WTC11 (cell line): ENCODE measurements around the gene SDHAF2. TPM values are rescaled to one million over a fixed set of nuclear protein-coding genes. Genes with fewer than 3 reads are reported as not detected.

Experiments used
- ELF4 ChIP-seq: sonication (generic); formaldehyde crosslinking; IDR thresholded peaks from 2 replicates; pipeline ENCODE4 v1.8.1; 2022; ENCODE audit warnings: low read depth, mild to moderate bottlenecking, moderate library complexity, missing genetic modification reagents
- ESRRA ChIP-seq: sonication (generic); formaldehyde crosslinking; IDR thresholded peaks from 2 replicates; pipeline ENCODE4 v1.8.1; 2022; ENCODE audit warnings: mild to moderate bottlenecking, missing genetic modification reagents, borderline replicate concordance
- ETV6 ChIP-seq: sonication (generic); formaldehyde crosslinking; IDR thresholded peaks from 2 replicates; pipeline ENCODE4 v1.8.1; 2022; ENCODE audit warnings: mild to moderate bottlenecking, missing genetic modification reagents
- JUN ChIP-seq: sonication (generic); formaldehyde crosslinking; IDR thresholded peaks from 2 replicates; pipeline ENCODE4 v1.8.0; 2023; ENCODE audit warnings: mild to moderate bottlenecking, missing genetic modification reagents
- KAT7 ChIP-seq: sonication (generic); formaldehyde crosslinking; IDR thresholded peaks from 2 replicates; pipeline ENCODE4 v1.8.1; 2023; ENCODE audit warnings: missing genetic modification reagents, mild to moderate bottlenecking, borderline replicate concordance
- MYBL2 ChIP-seq: sonication (generic); formaldehyde crosslinking; IDR thresholded peaks from 2 replicates; pipeline ENCODE4 v1.8.1; 2023; ENCODE audit warnings: mild to moderate bottlenecking, moderate library complexity, missing genetic modification reagents
- NFYB ChIP-seq: sonication (generic); formaldehyde crosslinking; conservative IDR thresholded peaks from 2 replicates; pipeline ENCODE4 v1.8.0; 2022; ENCODE audit warnings: low read depth, missing genetic modification reagents
- OVOL2 ChIP-seq: fragments of 250-450 bp; sonication (Bioruptor Pico); IDR thresholded peaks from 2 replicates; pipeline ENCODE4 v1.9.0; 2021; ENCODE audit warnings: mild to moderate bottlenecking, borderline replicate concordance
- PRRX2 ChIP-seq: fragments of 250-450 bp; sonication (Bioruptor Pico); IDR thresholded peaks from 2 replicates; pipeline ENCODE4 v1.8.0; 2021; ENCODE audit warnings: mild to moderate bottlenecking
- TEAD1 ChIP-seq: sonication (generic); formaldehyde crosslinking; IDR thresholded peaks from 2 replicates; pipeline ENCODE4 v1.8.0; 2022; ENCODE audit warnings: mild to moderate bottlenecking, missing genetic modification reagents
- TP53 ChIP-seq: sonication (generic); formaldehyde crosslinking; IDR thresholded peaks from 2 replicates; pipeline ENCODE4 v1.8.1; 2023; ENCODE audit warnings: mild to moderate bottlenecking, missing genetic modification reagents
- ZBTB21 ChIP-seq: sonication (generic); formaldehyde crosslinking; IDR thresholded peaks from 2 replicates; pipeline ENCODE4 v1.8.1; 2023; ENCODE audit warnings: mild to moderate bottlenecking, missing genetic modification reagents, borderline replicate concordance
- ZNF219 ChIP-seq: sonication (generic); formaldehyde crosslinking; IDR thresholded peaks from 2 replicates; pipeline ENCODE4 v1.8.0; 2023; ENCODE audit warnings: missing genetic modification reagents, mild to moderate bottlenecking, borderline replicate concordance
- ZNF423 ChIP-seq: fragments of 250-450 bp; sonication (Bioruptor Pico); IDR thresholded peaks from 2 replicates; pipeline ENCODE4 v2.1.2; 2022; ENCODE audit warnings: mild to moderate bottlenecking, moderate library complexity
- total RNA-seq: library from RNA; stranded (reverse); gene quantifications from 3 replicates; pipeline ENCODE4 v1.2.3, GENCODE V29; 2021
- TF ChIP-seq, protein P1 (sequence below): fragments of 250-450 bp; sonication (Bioruptor Pico); IDR thresholded peaks from 2 replicates; pipeline ENCODE4 v1.9.0; 2021; ENCODE audit warnings: mild to moderate bottlenecking, borderline replicate concordance
- TF ChIP-seq, protein P2 (sequence below): sonication (generic); formaldehyde crosslinking; conservative IDR thresholded peaks from 2 replicates; pipeline ENCODE4 v1.8.1; 2022; ENCODE audit warnings: mild to moderate bottlenecking, missing genetic modification reagents
- TF ChIP-seq, protein P3 (sequence below): sonication (generic); formaldehyde crosslinking; IDR thresholded peaks from 2 replicates; pipeline ENCODE4 v1.8.0; 2022; ENCODE audit warnings: mild to moderate bottlenecking, missing genetic modification reagents
- TF ChIP-seq, protein P4 (sequence below): sonication (generic); formaldehyde crosslinking; IDR thresholded peaks from 2 replicates; pipeline ENCODE4 v1.8.0; 2022; ENCODE audit warnings: mild to moderate bottlenecking, missing genetic modification reagents
- TF ChIP-seq, protein P5 (sequence below): fragments of 250-450 bp; sonication (Bioruptor Pico); conservative IDR thresholded peaks from 2 replicates; pipeline ENCODE4 v1.9.0; 2021; ENCODE audit warnings: mild to moderate bottlenecking

Gene SDHAF2
- total RNA-seq, 1 experiment from 2014 or later = 36.5 TPM

DNA sequence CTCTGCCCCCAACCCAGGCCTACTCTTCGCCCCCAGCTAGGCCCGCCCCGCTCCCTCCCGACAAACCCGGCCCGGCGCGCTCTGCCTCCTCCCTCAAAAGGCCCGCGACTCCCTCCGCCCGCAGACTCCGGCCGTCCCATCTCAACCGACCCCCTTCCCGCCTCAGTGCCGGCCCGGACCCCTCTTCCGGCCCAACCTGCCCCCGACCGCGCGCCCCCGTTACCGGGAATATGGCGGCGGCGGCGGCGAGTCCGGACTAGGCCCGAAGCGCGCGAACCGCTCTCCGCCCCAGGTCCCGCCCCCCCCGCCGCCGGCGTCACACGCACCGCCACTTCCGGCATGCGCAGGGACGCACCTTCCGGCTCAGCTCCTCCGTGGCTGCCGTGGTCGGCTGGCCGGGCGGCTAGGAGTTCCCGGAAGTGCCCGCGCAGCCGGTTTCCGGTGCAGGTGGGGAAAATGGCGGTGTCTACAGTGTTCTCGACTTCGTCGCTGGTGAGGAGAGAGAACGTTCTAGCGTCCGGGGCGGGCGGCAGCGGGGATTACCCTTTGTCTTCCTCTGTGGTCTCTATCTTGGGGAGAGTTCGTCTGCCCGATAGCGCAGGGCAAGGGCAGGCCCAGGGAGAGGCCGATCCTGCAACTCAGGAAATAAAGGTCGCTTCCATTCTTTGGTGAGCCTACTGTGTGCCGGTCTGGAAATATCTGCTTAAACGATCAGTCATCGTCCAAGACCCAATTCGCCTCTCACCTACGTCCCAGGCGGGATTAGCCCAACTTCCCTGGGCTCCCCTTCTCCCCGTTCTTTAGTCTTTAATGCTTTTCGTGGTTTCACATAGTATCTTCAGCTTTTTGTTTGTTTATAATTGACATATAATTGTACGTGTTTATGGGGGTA, at the start of gene SDHAF2, which contains the start of gene CPSF7 (continued):
- TF ChIP-seq, protein P1, sequence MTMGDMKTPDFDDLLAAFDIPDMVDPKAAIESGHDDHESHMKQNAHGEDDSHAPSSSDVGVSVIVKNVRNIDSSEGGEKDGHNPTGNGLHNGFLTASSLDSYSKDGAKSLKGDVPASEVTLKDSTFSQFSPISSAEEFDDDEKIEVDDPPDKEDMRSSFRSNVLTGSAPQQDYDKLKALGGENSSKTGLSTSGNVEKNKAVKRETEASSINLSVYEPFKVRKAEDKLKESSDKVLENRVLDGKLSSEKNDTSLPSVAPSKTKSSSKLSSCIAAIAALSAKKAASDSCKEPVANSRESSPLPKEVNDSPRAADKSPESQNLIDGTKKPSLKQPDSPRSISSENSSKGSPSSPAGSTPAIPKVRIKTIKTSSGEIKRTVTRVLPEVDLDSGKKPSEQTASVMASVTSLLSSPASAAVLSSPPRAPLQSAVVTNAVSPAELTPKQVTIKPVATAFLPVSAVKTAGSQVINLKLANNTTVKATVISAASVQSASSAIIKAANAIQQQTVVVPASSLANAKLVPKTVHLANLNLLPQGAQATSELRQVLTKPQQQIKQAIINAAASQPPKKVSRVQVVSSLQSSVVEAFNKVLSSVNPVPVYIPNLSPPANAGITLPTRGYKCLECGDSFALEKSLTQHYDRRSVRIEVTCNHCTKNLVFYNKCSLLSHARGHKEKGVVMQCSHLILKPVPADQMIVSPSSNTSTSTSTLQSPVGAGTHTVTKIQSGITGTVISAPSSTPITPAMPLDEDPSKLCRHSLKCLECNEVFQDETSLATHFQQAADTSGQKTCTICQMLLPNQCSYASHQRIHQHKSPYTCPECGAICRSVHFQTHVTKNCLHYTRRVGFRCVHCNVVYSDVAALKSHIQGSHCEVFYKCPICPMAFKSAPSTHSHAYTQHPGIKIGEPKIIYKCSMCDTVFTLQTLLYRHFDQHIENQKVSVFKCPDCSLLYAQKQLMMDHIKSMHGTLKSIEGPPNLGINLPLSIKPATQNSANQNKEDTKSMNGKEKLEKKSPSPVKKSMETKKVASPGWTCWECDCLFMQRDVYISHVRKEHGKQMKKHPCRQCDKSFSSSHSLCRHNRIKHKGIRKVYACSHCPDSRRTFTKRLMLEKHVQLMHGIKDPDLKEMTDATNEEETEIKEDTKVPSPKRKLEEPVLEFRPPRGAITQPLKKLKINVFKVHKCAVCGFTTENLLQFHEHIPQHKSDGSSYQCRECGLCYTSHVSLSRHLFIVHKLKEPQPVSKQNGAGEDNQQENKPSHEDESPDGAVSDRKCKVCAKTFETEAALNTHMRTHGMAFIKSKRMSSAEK (CRISPR knock-in tag) = no peak
- TF ChIP-seq, protein P2, sequence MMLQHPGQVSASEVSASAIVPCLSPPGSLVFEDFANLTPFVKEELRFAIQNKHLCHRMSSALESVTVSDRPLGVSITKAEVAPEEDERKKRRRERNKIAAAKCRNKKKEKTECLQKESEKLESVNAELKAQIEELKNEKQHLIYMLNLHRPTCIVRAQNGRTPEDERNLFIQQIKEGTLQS (CRISPR knock-in tag) = no peak
- TF ChIP-seq ESRRA (CRISPR knock-in tag) (no peak), PRRX2 (CRISPR knock-in tag) (0 out of 2 replicates have a peak, but pooled peaks have one; percentile 59), MYBL2 (CRISPR knock-in tag) (peak; percentile 92), TP53 (0 out of 2 replicates have a peak, but pooled peaks have one; percentile 61), ZNF219 (CRISPR knock-in tag) (no peak), OVOL2 (CRISPR knock-in tag) (no peak), KAT7 (no peak), ETV6 (CRISPR knock-in tag) (peak; percentile 68; the same call in 1 of the 2 replicates), JUN (CRISPR knock-in tag) (peak; percentile 66; the same call in 1 of the 2 replicates), ZBTB21 (CRISPR knock-in tag) (0 out of 2 replicates have a peak, but pooled peaks have one; percentile 43), NFYB (CRISPR knock-in tag) (no peak), ZNF423 (CRISPR knock-in tag) (no peak), TEAD1 (CRISPR knock-in tag) (peak; percentile 71), ELF4 (CRISPR knock-in tag) (0 out of 2 replicates have a peak, but pooled peaks have one; percentile 64)
- TF ChIP-seq, protein P3, sequence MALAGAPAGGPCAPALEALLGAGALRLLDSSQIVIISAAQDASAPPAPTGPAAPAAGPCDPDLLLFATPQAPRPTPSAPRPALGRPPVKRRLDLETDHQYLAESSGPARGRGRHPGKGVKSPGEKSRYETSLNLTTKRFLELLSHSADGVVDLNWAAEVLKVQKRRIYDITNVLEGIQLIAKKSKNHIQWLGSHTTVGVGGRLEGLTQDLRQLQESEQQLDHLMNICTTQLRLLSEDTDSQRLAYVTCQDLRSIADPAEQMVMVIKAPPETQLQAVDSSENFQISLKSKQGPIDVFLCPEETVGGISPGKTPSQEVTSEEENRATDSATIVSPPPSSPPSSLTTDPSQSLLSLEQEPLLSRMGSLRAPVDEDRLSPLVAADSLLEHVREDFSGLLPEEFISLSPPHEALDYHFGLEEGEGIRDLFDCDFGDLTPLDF (CRISPR knock-in tag) = no peak
- TF ChIP-seq, protein P4, sequence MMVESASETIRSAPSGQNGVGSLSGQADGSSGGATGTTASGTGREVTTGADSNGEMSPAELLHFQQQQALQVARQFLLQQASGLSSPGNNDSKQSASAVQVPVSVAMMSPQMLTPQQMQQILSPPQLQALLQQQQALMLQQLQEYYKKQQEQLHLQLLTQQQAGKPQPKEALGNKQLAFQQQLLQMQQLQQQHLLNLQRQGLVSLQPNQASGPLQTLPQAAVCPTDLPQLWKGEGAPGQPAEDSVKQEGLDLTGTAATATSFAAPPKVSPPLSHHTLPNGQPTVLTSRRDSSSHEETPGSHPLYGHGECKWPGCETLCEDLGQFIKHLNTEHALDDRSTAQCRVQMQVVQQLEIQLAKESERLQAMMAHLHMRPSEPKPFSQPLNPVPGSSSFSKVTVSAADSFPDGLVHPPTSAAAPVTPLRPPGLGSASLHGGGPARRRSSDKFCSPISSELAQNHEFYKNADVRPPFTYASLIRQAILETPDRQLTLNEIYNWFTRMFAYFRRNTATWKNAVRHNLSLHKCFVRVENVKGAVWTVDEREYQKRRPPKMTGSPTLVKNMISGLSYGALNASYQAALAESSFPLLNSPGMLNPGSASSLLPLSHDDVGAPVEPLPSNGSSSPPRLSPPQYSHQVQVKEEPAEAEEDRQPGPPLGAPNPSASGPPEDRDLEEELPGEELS (CRISPR knock-in tag) = peak; percentile 51; the same call in 1 of the 2 replicates
- TF ChIP-seq, protein P5, sequence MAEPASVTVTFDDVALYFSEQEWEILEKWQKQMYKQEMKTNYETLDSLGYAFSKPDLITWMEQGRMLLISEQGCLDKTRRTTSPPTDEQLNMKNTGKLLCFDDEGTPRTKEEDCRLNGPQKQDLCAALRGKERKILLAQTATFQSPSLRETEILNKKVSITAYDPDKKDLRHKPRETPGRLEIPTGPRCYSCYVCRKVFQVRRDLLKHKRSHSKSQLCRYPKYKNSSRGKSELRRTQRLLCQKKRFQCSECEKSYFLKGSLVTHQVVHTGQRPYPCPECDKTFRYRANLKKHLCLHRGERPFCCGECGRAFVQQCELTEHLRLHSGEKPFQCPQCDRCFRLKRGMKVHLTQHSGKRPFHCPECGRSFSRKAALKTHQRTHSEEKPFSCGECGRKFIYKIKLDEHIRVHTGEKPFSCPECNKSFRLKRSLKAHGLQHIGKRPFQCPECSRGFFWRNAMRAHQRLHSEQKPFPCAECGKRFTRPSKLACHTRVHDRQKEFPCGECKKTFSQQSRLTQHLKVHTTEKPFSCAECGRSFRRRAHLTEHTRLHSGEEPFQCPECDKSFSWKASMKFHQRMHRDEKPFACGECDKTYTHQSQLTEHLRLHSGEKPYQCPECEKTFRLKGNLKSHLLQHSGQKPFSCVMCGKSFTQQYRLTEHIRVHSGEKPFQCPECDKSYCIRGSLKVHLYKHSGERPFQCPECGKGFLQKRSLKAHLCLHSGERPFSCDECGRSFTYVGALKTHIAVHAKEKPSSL (CRISPR knock-in tag) = no peak
